Measurements from ENCODE around the gene TPM1. TPM values are rescaled to one million over a fixed set of nuclear protein-coding genes. Genes with fewer than 3 reads are reported as not detected.

TPM1 gene
- polyA plus RNA-seq, 1 of the 3 experiments (the other 2 are of a cell fraction) = 1,371 TPM

DNA sequence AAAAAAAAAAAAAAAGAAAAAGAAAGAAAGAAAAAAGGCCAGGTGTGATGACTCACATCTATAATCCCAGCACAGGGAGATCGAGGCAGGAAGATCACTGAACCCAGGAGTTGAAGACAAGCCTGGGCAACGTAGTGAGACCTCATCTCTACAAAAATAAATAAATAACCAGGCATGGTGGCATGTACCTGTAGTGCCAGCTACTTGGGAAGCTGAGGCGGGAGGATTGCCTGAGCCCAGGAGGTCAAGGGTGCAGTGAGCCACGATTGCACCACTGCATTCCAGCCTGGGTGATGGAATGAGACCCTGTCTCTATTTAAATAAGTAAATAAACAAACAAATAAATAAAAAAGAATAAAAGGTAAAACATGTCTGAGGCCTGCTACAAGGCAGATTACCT, 39.8 kb downstream of the TPM1 start:
- CTCF ChIA-PET = interaction anchor here (3.2 to 4.1 kb wide), 2 partner anchors 11 to 34 kb away, joined by 13 to 22 read pairs; no protein-coding TSS in a partner anchor
- Histone ChIP-seq H2AFZ (ENCODE audit: low read depth) (no peak overlapping the region), H3K4me2 (no peak overlapping the region), H3K9me3 (no peaks in the 10 kb centered on the region), H3K9me2 (no peaks in the 10 kb centered on the region), H3K4me3 (ENCODE audit: low read depth in 2 of 2, low read length in 1 of 2) (no peak overlapping the region), H3F3A (replicated peaks; ENCODE audit: insufficient read depth) (peaks cover 11% of the 10 kb centered on the region), H3K9ac (no peak overlapping the region), H4K20me1 (ENCODE audit: insufficient read depth) (no peaks in the 10 kb centered on the region), H3K27ac (ENCODE audit: low read depth in 2 of 2, low read length in 1 of 2) (no peak overlapping the region), H3K79me2 (ENCODE audit: insufficient read depth) (no peaks in the 10 kb centered on the region), H3K27me3 (ENCODE audit: insufficient read depth) (no peaks in the 10 kb centered on the region), H3K36me3 (replicated peaks in 1 of 2; ENCODE audit: control insufficient read depth in 1 of 2, insufficient read depth in 2 of 2, low read length in 1 of 2) (no peaks in the 10 kb centered on the region), H3K4me1 (ENCODE audit: control insufficient read depth in 1 of 2, insufficient read depth in 2 of 2, low read depth in 1 of 2, low read length in 1 of 2) (peaks cover 4 to 19% of the 10 kb centered on the region in 2 experiments; a peak in 3 of 4 replicates)
- no peak for TF ChIP-seq FOXJ3 (CRISPR knock-in tag; IDR thresholded peaks at IDR 0.05)
- TF ChIP-seq, protein P1, sequence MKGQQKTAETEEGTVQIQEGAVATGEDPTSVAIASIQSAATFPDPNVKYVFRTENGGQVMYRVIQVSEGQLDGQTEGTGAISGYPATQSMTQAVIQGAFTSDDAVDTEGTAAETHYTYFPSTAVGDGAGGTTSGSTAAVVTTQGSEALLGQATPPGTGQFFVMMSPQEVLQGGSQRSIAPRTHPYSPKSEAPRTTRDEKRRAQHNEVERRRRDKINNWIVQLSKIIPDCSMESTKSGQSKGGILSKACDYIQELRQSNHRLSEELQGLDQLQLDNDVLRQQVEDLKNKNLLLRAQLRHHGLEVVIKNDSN (IDR thresholded peaks at IDR 0.05; ENCODE audit: borderline replicate concordance, low read depth) = no peak
- TF ChIP-seq TAF1 (IDR thresholded peaks at IDR 0.05; ENCODE audit: borderline replicate concordance, low read depth, low read length) = no peak
- TF ChIP-seq, protein P2, sequence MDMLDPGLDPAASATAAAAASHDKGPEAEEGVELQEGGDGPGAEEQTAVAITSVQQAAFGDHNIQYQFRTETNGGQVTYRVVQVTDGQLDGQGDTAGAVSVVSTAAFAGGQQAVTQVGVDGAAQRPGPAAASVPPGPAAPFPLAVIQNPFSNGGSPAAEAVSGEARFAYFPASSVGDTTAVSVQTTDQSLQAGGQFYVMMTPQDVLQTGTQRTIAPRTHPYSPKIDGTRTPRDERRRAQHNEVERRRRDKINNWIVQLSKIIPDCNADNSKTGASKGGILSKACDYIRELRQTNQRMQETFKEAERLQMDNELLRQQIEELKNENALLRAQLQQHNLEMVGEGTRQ (IDR thresholded peaks at IDR 0.05; ENCODE audit: borderline replicate concordance, low read depth, low read length) = no peak
- TF ChIP-seq EP300 (IDR thresholded peaks at IDR 0.05; ENCODE audit: borderline replicate concordance in 1 of 2, low read depth in 1 of 2, low read length in 1 of 2) = no peak
- no peak for TF ChIP-seq TEAD4 (IDR thresholded peaks at IDR 0.05; ENCODE audit: borderline replicate concordance, insufficient read depth)
- no peak for TF ChIP-seq FOSL2 (IDR thresholded peaks at IDR 0.05; ENCODE audit: borderline replicate concordance, low read depth)
- TF ChIP-seq RXRA (IDR thresholded peaks at IDR 0.05; ENCODE audit: borderline replicate concordance, low read depth) = no peak
- TF ChIP-seq RFX5 (IDR thresholded peaks at IDR 0.05; ENCODE audit: low read length) = no peak
- TF ChIP-seq MAX (IDR thresholded peaks at IDR 0.05; ENCODE audit: low read depth) = no peak
- no peak for DNase-seq
- 77% methylated on average over 4 of the region's 4 CpGs for WGBS (ENCODE audit: low lambda C conversion rate)
- POLR2A ChIA-PET = no interaction called here

GRCh38 chr15:63083044-63083443, 40.5 kb downstream of the TPM1 start:
- H3K9me3 ChIP-seq = no peaks in the 10 kb centered on the region
- no peaks in the 10 kb centered on the region for H4K20me1 ChIP-seq (ENCODE audit: insufficient read depth)
- no peak overlapping the region for H3K4me2 ChIP-seq
- no peaks in the 10 kb centered on the region for H3K79me2 ChIP-seq (ENCODE audit: insufficient read depth)
- no peak for DNase-seq
- H3K27me3 ChIP-seq (ENCODE audit: insufficient read depth) = no peaks in the 10 kb centered on the region
- no peak overlapping the region for H3K27ac ChIP-seq (ENCODE audit: low read depth in 2 of 2, low read length in 1 of 2)
- 73% methylated on average over 11 of the region's 12 CpGs for WGBS (ENCODE audit: low lambda C conversion rate)
- no peak for TF ChIP-seq TCF12 (IDR thresholded peaks at IDR 0.05)
- TF ChIP-seq EP300 (IDR thresholded peaks at IDR 0.05; ENCODE audit: borderline replicate concordance in 1 of 2, low read depth in 1 of 2, low read length in 1 of 2) = no peak
- no peak for TF ChIP-seq JUND (IDR thresholded peaks at IDR 0.05)
- TF ChIP-seq FOSL2 (IDR thresholded peaks at IDR 0.05; ENCODE audit: borderline replicate concordance, low read depth) = no peak
- TF ChIP-seq GATA2 (CRISPR knock-in tag; IDR thresholded peaks at IDR 0.05) = no peak
- TF ChIP-seq NRF1 (IDR thresholded peaks at IDR 0.05; ENCODE audit: low read depth, low read length) = no peak
- no peak for TF ChIP-seq IRF3 (IDR thresholded peaks at IDR 0.05; ENCODE audit: low read depth, low read length)
- no peak overlapping the region for H3K9ac ChIP-seq
- CTCF ChIA-PET = interaction anchor here (3.2 to 4.1 kb wide), 2 partner anchors 11 to 35 kb away, joined by 13 to 22 read pairs; no protein-coding TSS in a partner anchor
- H3F3A ChIP-seq (replicated peaks; ENCODE audit: insufficient read depth) = peaks cover 6% of the 10 kb centered on the region
- no peak overlapping the region for H2AFZ ChIP-seq (ENCODE audit: low read depth)
- POLR2A ChIA-PET = no interaction called here
- no peaks in the 10 kb centered on the region for H3K36me3 ChIP-seq (replicated peaks in 1 of 2; ENCODE audit: control insufficient read depth in 1 of 2, insufficient read depth in 2 of 2, low read length in 1 of 2)
- no peak overlapping the region for H3K4me3 ChIP-seq (ENCODE audit: low read depth in 2 of 2, low read length in 1 of 2)
- no peaks in the 10 kb centered on the region for H3K9me2 ChIP-seq
- H3K4me1 ChIP-seq (ENCODE audit: control insufficient read depth in 1 of 2, insufficient read depth in 2 of 2, low read depth in 1 of 2, low read length in 1 of 2) = peaks cover 4 to 19% of the 10 kb centered on the region in 2 experiments; a peak in 3 of 4 replicates
